Activated B cell treated with CpG ODN at 0.5 μM for 24 hours (primary cell): ENCODE data around the gene DIRAS2. TPM values are rescaled to one million over a fixed set of nuclear protein-coding genes. Genes with fewer than 3 reads are reported as not detected.
"Not testable (repeated sequence)": the region's sequence is repeated elsewhere in the genome, so short reads cannot be mapped to it uniquely, and the experiment has no call there.

ENCODE experiments used
- ATAC-seq: fragments of 200-7000 bp; cut with Tn5 transposase; one replicate; pipeline ENCODE4 v1.10.0; 2021; ENCODE audit warnings: low read depth, mild to moderate bottlenecking, moderate library complexity
- CTCF ChIA-PET: fragments of 350-600 bp; sonication (Branson Sonifier 250); formaldehyde crosslinking; loops from one replicate; lab custom pipeline; 2021; ENCODE audit warnings: antibody characterized with exemption; lab: Charles Lee
- POLR2A ChIA-PET: fragments of 350-600 bp; sonication (Branson Sonifier 250); formaldehyde crosslinking; loops from one replicate; lab custom pipeline; 2021; ENCODE audit warnings: antibody characterized with exemption; lab: Charles Lee
- DNase-seq: peaks from one replicate; pipeline ENCODE4 v3.0.0; 2022
- H3K27ac Mint-ChIP-seq: one replicate; pipeline ENCODE4 v1.8.0; 2020; ENCODE audit warnings: mixed read lengths
- H3K27me3 Mint-ChIP-seq: one replicate; pipeline ENCODE4 v1.8.0; 2021; ENCODE audit warnings: mixed read lengths
- H3K36me3 Mint-ChIP-seq: one replicate; pipeline ENCODE4 v1.8.0; 2021; ENCODE audit warnings: low read depth, mixed read lengths
- H3K4me1 Mint-ChIP-seq: one replicate; pipeline ENCODE4 v1.8.0; 2021; ENCODE audit warnings: mixed read lengths
- H3K4me3 Mint-ChIP-seq: one replicate; pipeline ENCODE4 v1.8.0; 2020; ENCODE audit warnings: mild to moderate bottlenecking, mixed read lengths
- H3K9me3 Mint-ChIP-seq: one replicate; pipeline ENCODE4 v1.8.0; 2020; ENCODE audit warnings: mixed read lengths
- CTCF ChIP-seq: fragments of 200-600 bp; IDR thresholded peaks from one replicate; pipeline ENCODE4 v1.8.0; 2022; ENCODE audit warnings: antibody characterized with exemption, mild to moderate bottlenecking
- intact Hi-C: fragments of 100-400 bp; cut with micrococcal nuclease; formaldehyde crosslinking; loops from one replicate; pipeline ENCODE4 v1.15.1; 2024
- total RNA-seq: library from RNA; stranded (reverse); gene quantifications from 2 replicates; pipeline ENCODE4 v1.2.3, GENCODE V29; 2022

The DIRAS2 gene
- total RNA-seq, 1 donor from 2014 or later: not detected

- H3K4me3 Mint-ChIP-seq: no peak overlapping the region
- DNase-seq (no peak), ATAC-seq (no peak)
- H3K27me3 Mint-ChIP-seq: peaks cover 25% of the 10 kb centered on the region
- ChIA-PET CTCF (no interaction called here), POLR2A (no interaction called here)
- intact Hi-C loops: no loop called here
- H3K27ac Mint-ChIP-seq: no peak overlapping the region
- no peaks in the 10 kb centered on the region for H3K36me3 Mint-ChIP-seq
- no peak for TF ChIP-seq CTCF
- peaks cover 8% of the 10 kb centered on the region for H3K9me3 Mint-ChIP-seq
- no peaks in the 10 kb centered on the region for H3K4me1 Mint-ChIP-seq
These were observed 17.2 kb upstream of the DIRAS2 start for GRCh38 chr9:90659650-90660364.

GRCh38 chr9:90658783-90659182, 16.2 kb upstream of the DIRAS2 start:
- peaks cover 19% of the 10 kb centered on the region for H3K27me3 Mint-ChIP-seq
- H3K36me3 Mint-ChIP-seq: no peaks in the 10 kb centered on the region
- no peak overlapping the region for H3K27ac Mint-ChIP-seq
- no peak for TF ChIP-seq CTCF
- POLR2A ChIA-PET: no interaction called here
- CTCF ChIA-PET: no interaction called here
- no peak for DNase-seq
- no peak for ATAC-seq
- no peak overlapping the region for H3K4me3 Mint-ChIP-seq
- peaks cover 2% of the 10 kb centered on the region for H3K9me3 Mint-ChIP-seq
- no peaks in the 10 kb centered on the region for H3K4me1 Mint-ChIP-seq
- intact Hi-C loops: no loop called here

- intact Hi-C loops: no loop called here
- peaks cover 5% of the 10 kb centered on the region for H3K9me3 Mint-ChIP-seq
- TF ChIP-seq CTCF: no peak
- H3K4me3 Mint-ChIP-seq: no peak overlapping the region
- H3K4me1 Mint-ChIP-seq: no peaks in the 10 kb centered on the region
- H3K36me3 Mint-ChIP-seq: no peaks in the 10 kb centered on the region
- CTCF ChIA-PET: no interaction called here
- H3K27ac Mint-ChIP-seq: no peak overlapping the region
- peaks cover 16% of the 10 kb centered on the region for H3K27me3 Mint-ChIP-seq
- POLR2A ChIA-PET: no interaction called here
- DNase-seq (no peak), ATAC-seq (no peak)
These were observed 15.6 kb upstream of the DIRAS2 start for GRCh38 chr9:90658181-90658580.

- H3K36me3 Mint-ChIP-seq, H3K27me3 Mint-ChIP-seq, CTCF ChIA-PET, H3K4me1 Mint-ChIP-seq, H3K9me3 Mint-ChIP-seq, POLR2A ChIA-PET, DNase-seq, H3K4me3 Mint-ChIP-seq, H3K27ac Mint-ChIP-seq, intact Hi-C loops, ATAC-seq: not testable (repeated sequence)
These were observed 14.3 kb upstream of the DIRAS2 start for GRCh38 chr9:90656876-90657275.

- DNase-seq: no peak
These were observed 8.6 kb upstream of the DIRAS2 start for GRCh38 chr9:90651246-90651645.

More at GRCh38 chr9:90651246-90651645, 8.6 kb upstream of the DIRAS2 start:
- no peak overlapping the region for H3K4me3 Mint-ChIP-seq
- ChIA-PET CTCF (no interaction called here), POLR2A (no interaction called here)
- no peaks in the 10 kb centered on the region for H3K4me1 Mint-ChIP-seq
- intact Hi-C loops: no loop called here
- peaks cover 17% of the 10 kb centered on the region for H3K27me3 Mint-ChIP-seq
- H3K27ac Mint-ChIP-seq: no peak overlapping the region
- peaks cover 12% of the 10 kb centered on the region for H3K9me3 Mint-ChIP-seq
- ATAC-seq: no peak
- peaks cover 5% of the 10 kb centered on the region for H3K36me3 Mint-ChIP-seq
- TF ChIP-seq CTCF: no peak
